HG02623 (cell line): ENCODE measurements around the gene ACOXL.

Source experiments
- ATAC-seq: cut with Tn5 transposase; IDR thresholded peaks from one replicate; pipeline ENCODE4 v1.9.1; 2021; ENCODE audit warnings: moderate library complexity; ENCODE audit not compliant: unreplicated experiment

Gene ACOXL

DNA sequence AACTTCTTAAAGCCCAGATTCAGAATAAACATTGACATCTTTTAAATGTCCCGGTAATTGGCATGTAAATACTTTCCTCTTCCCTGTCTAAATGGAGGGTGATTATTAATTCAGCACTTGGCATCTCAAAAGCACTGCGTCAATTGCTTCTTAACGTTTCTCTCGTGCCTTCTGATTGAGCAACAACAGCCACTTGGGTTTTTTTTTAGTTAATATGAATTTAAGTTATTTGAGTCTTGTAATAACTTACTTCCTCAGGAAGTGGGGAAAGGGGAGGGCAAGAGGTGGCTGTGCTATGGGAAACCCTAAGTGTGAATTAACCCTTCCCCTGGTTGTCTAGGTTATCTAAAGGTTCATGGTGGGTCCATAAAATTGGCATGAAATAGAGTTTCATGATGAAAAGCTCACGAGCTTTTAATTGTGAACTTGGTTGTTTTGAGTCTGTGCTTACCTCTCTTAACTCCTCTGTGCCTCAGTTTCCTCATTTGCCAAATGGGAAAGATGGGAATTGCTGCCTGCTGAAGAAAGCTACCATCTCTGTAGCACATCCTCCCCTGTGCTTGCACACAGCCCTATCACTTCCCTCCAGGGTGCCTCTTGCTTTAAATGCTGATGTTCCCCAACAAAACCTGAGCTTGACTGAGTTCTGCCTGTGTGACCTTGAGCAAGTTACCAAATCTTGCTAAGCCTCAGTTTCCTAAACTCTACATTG, 262.0 kb downstream of the ACOXL start:
- no peak for ATAC-seq

DNA sequence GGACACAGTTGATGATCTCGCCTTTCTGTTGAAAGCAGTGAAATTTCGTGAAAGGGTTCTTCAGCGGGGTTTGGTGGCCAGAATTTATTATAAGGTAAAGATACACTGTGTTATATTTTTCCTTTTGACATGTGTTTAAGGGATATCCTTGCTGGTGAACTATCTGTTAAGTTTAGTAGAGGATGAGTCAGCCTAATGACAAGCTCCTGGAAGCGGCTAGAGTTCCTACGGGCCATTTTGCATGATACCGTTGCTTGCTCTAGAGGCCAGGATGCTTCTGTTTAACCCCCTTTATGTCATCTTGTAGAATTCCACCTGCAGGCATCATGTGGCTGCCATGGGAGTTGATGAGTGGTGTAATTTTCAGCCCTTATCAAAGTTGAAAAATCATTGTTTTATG, 263.5 kb downstream of the ACOXL start:
- ATAC-seq: no peak

GRCh38 chr2:110997331-110998045, 265.1 kb downstream of the ACOXL start:
- no peak for ATAC-seq

- no peak for ATAC-seq
These were observed 265.9 kb downstream of the ACOXL start for GRCh38 chr2:110998311-110998710.

- ATAC-seq: no peak
These were observed 267.3 kb downstream of the ACOXL start for GRCh38 chr2:110999626-111000025.

DNA sequence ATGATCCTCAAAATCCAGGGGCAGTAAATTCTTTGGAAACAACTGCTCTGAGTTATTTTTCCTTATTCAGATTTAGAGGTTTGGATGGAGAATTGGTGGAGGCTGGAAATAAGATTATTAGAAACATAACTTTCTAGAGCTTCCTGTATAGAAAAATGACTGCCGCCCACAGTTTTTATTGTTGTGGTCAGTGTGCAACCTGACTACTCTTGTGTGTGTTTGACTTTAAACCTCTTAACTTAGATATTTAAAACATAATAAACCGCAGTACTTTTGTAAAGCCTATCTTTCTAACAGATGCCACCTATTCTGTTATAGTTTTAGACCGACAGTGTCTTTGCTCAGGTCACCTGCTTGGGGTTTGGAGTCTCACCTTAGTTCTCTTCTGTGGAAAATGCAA, 272.9 kb downstream of the ACOXL start:
- ATAC-seq: no peak

- ATAC-seq: no peak
These were observed 273.4 kb downstream of the ACOXL start for GRCh38 chr2:111005821-111006220.

GRCh38 chr2:111007757-111008688, 275.6 kb downstream of the ACOXL start:
- ATAC-seq: no peak

DNA sequence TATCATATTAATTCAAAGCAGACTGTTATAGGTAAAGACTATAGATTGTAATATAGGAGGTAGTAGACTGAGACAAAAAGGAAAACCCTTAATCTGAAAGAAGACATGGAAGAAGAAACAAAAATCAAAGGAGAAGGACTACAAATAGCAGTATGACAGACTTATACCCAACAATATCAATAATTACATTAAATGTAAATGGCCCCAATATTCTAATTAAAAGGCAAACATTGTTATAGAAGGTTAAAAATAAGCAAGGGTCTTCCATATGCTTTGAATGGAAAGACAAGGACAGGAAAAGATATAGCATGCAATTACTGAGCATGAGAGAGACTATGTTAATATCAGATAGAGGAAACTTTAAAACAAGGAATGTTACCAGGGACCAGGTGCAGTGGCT, 278.8 kb downstream of the ACOXL start:
- no peak for ATAC-seq

- ATAC-seq: no peak
These were observed 283.1 kb downstream of the ACOXL start for GRCh38 chr2:111015283-111015995.

- no peak for ATAC-seq
These were observed 284.8 kb downstream of the ACOXL start for GRCh38 chr2:111017034-111017622.

DNA sequence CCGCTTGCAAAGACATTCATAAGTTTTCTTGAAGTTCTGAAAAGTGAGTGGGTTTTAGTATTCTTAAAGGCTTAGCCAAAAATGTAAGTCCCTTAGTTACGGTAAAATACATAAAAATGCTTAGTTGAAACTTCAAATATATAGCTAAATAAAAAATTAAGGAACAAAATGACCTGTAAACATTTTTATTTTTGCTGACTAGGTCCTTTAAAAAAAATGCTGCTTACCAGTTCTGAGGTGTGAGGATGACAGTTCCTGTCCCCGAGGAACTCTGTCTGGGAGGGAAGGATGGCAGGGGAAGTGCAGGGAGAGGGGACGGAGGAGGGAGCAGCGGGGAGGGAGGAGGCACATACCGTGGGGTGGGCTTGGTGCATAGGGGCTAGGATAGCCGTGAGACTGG, 285.5 kb downstream of the ACOXL start:
- ATAC-seq: no peak

DNA sequence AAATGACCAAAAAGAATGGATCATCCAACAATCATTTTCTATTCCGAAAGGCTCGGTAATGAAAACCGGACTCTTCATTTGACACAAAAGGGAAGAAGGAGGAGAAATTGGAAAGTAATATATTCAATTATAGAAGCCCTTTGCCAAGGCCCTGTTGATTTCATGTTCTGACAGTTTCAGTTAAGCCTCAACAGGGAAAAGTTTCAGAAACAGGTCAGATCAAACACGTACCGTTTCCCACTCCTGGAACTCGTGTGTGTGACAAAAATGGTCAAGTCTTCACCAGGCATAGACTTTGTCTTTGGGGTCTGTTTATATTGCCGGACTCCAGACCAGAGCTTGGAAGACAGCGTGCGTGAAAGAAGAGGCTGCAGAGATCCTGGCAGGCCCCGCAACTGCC, 287.0 kb downstream of the ACOXL start:
- ATAC-seq: no peak

- no peak for ATAC-seq
These were observed 290.3 kb downstream of the ACOXL start for GRCh38 chr2:111022633-111023032.

DNA sequence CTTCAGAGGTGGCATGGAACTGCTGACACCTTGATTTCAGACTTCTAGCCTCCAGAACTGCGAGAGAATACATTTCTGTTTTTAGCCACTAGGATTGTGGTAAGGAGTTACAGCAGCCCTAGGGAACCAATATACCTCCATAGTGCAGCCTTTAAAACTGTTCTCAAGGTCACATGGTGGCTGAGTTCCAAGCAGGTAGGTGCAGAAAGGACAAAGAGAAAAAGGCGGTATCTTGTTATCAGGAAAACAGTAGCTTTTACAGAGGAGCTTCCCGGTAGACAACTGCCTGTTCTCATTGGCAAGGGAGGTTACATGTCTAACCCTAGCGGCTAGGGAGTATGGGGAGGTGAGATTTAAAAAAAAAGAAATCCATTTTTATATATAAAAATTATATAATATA, 292.1 kb downstream of the ACOXL start:
- no peak for ATAC-seq

- ATAC-seq: no peak
These were observed 292.9 kb downstream of the ACOXL start for GRCh38 chr2:111025288-111025687.

GRCh38 chr2:111028720-111029119, 296.3 kb downstream of the ACOXL start:
- ATAC-seq: no peak

DNA sequence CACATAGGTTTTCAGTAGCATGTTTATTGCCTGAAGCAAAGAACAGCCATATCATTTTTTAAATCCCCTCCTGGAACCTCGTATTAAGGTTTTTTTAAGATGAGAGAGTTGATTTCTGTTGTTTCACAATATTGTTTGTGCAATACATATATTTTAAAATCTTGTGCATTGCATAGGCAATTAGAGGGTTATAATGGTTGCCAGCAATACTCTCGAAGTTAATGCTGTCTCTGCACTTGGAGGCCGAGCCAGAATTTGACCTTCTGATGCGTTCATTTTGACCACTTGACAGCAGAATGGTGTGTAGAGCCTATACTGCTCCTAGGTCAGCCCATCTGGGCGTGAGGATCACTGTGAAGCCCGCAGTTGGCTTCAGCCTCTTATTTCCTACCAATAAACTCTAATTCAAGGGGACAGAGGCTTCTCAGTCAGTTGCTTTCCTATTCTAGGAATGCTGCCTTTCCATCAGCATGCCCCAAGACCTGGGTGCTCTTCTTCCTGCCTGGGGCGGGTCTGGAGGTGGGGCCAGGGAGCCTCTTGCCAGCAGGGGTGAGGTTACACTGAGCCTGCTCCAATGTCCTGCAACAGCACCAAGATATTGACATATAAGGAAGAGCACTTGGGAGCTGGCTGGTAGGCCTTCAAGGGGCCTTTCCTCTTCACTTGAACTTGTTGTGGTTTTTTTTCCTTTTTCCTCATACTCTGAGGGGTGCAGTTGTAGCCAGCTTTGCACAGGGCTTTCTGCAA, 297.0 kb downstream of the ACOXL start:
- no peak for ATAC-seq

GRCh38 chr2:111030260-111030891, 298.0 kb downstream of the ACOXL start:
- ATAC-seq: peak; percentile 72
